Measurements from ENCODE around the gene SHISAL1.

GRCh38 chr22:44304354-44304753 is 8.4 kb downstream of the SHISAL1 start:
- no peak for TF ChIP-seq CTCF (IDR thresholded peaks at IDR 0.05; ENCODE audit: insufficient read depth, low read length)
- no peak for TF ChIP-seq POLR2AphosphoS5 (IDR thresholded peaks at IDR 0.05; ENCODE audit: low read depth)
- TF ChIP-seq REST (IDR thresholded peaks at IDR 0.05; ENCODE audit: insufficient replicate concordance, low read depth) = no peak

All from HL-60 (cell line).